ENCODE results near the gene DNLZ.

DNA sequence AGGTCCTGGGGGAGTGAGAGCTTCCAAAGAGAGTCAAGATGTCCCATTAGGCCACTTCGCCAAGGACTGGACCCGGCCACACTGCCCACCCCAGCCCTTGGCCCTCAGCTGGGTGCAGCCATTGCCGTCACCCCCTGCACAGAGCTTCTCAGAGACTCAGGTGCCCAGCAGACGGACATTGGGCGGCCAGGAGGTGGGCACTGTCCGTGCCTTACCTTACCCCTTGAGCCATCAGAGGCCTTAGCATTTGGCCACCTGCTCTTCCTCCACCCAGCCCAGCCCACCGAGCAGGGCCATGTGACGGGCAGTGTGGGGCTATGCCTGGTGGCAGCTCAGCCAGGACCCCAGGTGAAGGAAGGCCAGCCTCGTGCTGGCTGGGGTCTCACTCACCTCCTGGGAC lies 3.3 kb upstream of the DNLZ start:
- no peak for TF ChIP-seq POLR2A (IDR thresholded peaks at IDR 0.05)
- TF ChIP-seq CTCF (IDR thresholded peaks at IDR 0.05), result no peak

Data from thyroid gland (tissue), 4 donors.